GM12891 (cell line): ENCODE data around the gene GPR107.

Experiments
- POLR2A ChIP-seq: IDR thresholded peaks from 2 replicates; pipeline ENCODE4 v1.6.1; 2011; ENCODE audit warnings: low read depth, low read length, control low read depth
- POLR2AphosphoS5 ChIP-seq: IDR thresholded peaks from 2 replicates; pipeline ENCODE4 v1.6.1; 2011; ENCODE audit warnings: low read depth, low read length, control low read depth

GRCh38 chr9:130116346-130116745 lies 62.6 kb downstream of the GPR107 start:
- TF ChIP-seq POLR2A (no peak), POLR2AphosphoS5 (no peak)
